GM18520 (cell line): Measurements from ENCODE around the gene NHERF1.

Experiments used
- ATAC-seq: cut with Tn5 transposase; IDR thresholded peaks from one replicate; pipeline ENCODE4 v1.9.1; 2021; ENCODE audit not compliant: unreplicated experiment

NHERF1 gene

DNA sequence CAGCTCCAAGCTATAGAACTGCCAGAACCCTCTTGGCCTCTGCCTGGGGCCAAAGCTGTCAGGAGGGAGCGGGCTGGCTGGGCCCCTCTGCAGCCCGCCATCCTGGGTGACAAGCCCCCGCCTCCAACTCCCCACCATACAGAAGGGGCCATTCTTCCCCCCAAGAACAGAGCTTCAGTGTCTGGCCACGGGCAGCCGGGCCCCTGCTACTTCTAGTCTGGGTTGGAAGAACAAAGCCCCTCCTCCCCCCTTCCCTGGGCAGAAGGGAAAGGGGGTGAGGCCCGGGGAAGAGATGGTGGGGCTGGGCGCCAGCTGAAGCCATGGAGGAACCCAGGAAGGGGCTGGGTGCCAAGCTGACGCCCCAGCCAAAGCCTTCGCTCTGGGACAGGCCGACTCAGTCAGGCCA, 18.7 kb downstream of the NHERF1 start:
- no peak for ATAC-seq

DNA sequence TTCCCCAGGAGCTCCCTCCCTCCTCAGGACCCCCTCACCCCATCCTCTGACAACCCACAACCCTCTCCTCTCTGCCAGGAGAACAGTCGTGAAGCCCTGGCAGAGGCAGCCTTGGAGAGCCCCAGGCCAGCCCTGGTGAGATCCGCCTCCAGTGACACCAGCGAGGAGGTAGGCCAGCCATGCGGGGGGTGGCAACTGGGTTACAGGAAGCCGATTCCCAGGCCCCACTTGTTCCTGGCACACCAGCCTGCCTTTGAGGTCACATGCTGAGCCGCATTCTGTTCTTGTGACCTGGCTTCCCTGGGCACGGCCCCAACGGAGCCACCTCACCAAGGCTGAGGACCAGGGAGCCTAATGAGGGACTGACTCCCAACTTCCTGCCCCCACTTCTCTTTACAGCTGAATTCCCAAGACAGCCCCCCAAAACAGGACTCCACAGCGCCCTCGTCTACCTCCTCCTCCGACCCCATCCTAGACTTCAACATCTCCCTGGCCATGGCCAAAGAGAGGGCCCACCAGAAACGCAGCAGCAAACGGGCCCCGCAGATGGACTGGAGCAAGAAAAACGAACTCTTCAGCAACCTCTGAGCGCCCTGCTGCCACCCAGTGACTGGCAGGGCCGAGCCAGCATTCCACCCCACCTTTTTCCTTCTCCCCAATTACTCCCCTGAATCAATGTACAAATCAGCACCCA, 19.8 kb downstream of the NHERF1 start:
- no peak for ATAC-seq

- ATAC-seq = no peak
Observed at GRCh38 chr17:74768763-74769114, 20.3 kb downstream of the NHERF1 start.

DNA sequence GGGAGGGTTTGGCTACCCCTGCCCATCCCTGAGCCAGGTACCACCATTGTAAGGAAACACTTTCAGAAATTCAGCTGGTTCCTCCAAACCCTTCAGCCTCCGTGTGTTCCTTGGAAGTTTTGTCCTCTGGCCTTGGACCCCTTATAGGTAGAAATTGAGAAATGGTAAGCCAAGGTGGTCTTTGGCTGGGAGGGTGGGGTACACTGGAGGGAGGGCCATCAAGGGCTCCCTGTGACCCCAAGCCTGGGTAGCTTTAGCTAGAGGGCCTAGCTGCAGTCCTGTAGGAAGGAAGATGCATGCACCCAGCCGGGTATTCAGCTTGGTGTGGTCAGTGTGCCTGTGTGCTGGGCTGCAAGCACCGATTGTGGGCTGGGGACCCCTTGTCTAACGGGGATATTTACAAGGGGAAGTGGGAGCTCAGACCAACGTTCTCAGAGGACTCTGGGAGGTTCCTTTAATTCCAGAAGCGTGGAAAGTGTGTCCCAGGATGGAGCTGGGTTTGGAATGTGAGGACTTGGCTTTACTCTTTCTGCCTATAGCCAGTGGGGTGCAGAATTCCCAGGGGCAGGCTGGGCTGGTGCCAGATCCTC, 20.9 kb downstream of the NHERF1 start:
- no peak for ATAC-seq

- no peak for ATAC-seq
Observed at GRCh38 chr17:74769856-74770497, 21.5 kb downstream of the NHERF1 start.

- no peak for ATAC-seq
Observed at GRCh38 chr17:74770498-74771318, 22.3 kb downstream of the NHERF1 start.

DNA sequence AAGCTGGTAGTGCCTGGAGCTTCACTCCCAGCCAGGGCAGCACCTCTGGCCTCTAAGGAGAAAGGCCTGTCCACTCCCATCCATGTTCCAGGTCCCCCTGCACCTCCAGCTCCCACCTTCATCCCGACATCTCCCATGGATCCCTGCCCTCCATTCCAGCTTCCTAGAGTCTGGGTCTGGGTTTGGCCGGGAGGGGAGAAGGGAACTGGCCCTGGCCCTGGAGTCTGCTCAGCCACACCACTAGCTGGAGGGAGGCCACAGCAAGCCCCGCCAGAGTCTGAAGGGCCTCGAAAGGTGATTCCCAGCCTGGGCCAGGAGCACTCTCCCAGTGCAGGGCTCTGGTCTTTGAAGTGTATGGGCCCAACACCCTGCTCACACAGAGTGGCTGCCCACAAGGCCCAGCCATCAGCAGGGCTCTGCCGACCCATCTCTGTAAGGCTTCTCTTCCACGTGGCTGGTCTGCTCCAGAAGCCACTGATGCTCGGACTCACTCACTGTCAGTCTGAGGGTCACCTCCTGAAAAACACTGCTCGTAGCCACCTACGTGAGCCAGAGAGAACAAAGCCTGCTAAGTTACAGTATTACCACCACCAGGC, 23.0 kb downstream of the NHERF1 start:
- ATAC-seq = no peak

GRCh38 chr17:74772053-74772452, 23.6 kb downstream of the NHERF1 start:
- no peak for ATAC-seq

DNA sequence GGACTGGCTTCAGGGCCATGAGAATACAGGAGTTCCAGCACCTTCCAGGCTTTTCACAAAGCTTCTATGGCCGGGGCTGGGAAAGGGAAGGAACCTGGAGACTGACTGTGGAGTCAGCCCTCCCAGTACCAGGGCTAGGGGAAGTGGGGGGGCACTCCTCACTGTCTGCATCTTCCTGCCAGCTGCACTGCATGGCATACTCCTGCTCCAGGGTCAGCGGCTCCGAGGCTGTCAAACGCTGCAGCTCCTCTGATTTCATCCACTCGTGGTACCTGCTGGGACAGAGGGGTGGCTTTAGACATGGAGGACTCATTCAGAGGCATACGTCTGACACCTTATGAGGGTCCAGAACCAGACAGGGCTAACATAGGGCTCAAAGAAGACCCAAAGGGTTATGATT, 25.0 kb downstream of the NHERF1 start:
- no peak for ATAC-seq

GRCh38 chr17:74773871-74774286, 25.5 kb downstream of the NHERF1 start:
- ATAC-seq = no peak

GRCh38 chr17:74775409-74776043, 27.1 kb downstream of the NHERF1 start:
- ATAC-seq = no peak

DNA sequence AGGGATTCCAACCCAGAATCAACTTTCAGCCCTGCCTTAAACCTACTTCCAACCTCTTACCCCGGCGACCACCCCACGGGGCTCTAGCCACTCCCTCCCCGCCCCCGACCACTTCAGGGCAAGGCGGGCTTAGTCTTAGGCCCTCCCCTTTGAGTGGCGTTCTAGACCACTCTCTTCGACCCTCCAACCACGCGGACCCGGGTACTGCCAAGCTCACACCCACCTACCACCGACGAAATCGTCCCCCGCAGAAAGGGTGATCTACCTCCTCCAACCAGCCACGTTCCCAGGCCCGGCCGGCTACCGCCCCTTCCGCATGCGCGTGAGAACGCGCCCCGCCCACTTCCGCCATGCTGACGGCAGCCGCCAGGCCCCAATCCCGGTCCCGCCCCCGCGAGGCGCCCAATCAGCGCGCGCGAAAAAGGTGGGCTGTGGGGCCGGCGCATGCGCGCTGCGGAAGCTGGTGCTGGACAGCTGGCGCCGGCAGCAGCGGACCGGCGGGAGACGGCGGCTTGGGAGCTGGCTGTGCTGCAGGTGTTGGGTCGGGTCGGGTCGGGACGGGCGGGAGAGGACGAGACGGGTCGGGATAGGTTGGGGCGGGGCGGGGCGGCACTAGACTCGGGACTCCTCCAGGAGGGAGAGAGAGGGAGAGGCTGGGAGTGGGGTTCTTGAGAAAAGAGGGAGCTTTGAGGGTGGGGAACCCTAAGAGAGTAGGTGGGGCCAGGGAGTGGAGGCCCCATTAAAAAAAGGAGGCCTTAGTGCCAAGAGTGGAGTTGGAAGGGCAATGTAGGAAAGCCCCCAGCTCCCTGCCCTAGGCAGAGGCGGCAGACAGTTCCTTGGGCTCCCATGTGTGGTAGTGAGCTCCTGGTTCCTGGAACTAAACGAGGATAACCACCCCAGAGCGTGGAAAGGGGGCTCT, 27.9 kb downstream of the NHERF1 start, which contains the start of gene NAT9:
Gene NAT9 (minus strand): TSS at position 302 of the 919 bp plus-strand sequence. CDS start 647 bp downstream, outside the sequence.
- ATAC-seq = peak; percentile 81

DNA sequence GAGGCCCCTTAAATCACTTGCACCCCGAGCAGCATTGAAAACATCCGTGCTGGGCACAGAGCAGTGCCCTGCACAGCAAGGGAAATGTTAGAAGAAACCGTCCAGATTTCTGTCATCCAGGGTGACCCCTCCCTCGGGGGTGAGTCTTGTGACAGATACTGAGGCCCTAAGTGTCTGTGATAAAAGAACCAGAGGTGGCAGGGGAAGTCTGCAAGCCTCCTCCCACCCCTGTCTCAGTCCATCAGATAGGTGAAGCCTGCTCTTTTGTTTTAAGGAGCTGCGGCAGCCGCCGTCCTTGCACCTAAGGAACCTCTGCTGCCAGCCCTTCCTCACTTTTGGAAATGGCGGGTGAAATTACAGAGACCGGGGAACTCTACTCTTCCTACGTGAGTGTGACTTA, 28.6 kb downstream of the NHERF1 start:
- ATAC-seq = no peak

DNA sequence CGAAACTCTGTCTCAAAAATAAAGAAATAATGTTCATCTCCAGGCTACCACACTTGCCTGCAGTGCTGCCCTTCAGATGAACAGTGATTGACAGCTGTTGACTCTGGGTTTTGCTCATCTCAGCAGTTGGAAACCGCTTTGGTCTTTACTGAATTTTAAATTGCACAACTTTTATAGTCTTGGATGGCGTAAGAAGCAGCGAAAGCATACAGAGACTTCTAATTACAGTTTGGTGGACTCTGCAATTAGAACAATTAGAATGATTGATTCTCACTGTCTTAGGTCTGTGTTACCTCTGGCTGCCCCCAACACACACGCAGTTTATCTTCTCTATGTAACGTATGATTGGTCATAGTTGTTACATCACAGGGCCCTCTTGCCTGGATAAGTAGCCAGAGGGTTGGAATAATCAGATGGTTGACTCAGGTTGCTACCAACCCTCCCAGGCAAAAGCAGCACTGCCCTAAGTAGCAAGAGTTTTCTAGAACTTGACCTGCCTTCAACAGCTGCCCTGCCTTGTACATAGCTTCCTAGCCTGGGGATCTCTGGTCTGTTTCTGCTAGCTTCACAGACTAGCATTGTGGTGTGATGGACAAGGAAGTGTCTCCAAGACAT, 29.6 kb downstream of the NHERF1 start:
- ATAC-seq = no peak

- ATAC-seq = no peak
Observed at GRCh38 chr17:74778960-74779359, 30.5 kb downstream of the NHERF1 start.

- no peak for ATAC-seq
Observed at GRCh38 chr17:74779501-74779900, 31.1 kb downstream of the NHERF1 start.

GRCh38 chr17:74779948-74780400, 31.5 kb downstream of the NHERF1 start:
- peak; percentile 30 for ATAC-seq

DNA sequence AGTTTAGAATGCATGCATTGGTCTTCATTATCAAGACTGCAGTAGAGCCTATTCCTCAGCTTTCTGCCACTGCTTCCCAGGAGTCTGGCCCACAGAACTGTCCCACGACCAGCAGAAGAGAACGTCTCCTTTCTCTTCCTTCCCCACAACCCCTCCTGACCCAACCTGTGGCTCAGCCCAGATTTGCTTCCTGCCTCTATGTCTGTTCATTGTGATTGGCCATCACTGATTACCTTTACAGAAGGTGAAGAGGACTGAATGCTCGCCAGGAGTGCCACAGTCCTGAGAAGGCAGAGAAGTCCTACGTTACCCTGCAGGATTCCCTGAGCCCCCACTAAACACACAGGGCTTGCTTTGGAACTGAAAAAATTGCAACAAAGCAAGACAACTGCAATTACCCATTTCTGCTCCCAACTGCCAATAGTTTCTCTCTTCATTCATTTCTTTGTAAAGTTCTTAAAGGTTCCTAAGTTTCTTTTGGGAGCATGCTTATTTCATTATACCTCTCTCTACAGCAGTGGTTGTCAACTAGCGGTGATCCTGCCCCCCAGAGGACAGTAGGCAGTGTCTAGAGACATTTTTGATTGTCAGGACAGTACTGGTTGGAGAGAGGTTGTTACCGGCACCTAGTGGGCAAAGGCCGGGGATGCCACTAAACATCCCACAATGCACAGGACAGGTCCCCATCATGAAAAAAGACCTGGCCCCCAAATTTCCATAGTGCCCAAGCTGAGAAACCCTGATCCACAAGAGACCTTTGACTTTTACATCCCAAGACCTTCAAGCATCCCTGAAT, 32.2 kb downstream of the NHERF1 start:
- ATAC-seq = no peak
